Measurements from ENCODE around the gene SLC9C2.
"Not testable (repeated sequence)": the region's sequence is repeated elsewhere in the genome, so short reads cannot be mapped to it uniquely, and the experiment has no call there.

Gene SLC9C2

DNA sequence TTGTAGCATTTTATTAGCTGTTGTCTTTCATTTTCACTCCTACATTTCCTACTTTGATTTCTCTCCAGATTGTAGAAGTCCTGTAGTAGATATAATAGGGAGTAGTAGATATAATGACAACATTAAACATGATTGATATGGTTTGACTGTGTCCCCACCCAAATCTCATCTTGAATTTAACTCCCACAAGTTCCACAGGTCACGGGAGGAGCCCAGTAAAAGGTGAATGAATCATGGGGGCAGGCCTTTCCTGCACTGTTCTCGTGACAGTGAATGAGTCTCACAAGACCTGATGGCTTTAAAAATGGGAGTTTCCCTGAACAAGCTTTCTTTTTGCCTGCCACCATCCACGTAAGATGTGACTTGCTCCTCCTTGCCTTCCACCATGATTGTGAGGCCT lies 133.2 kb downstream of the SLC9C2 start:
- H3K36me3 ChIP-seq (ENCODE audit: low read length), result peaks cover 19% of the 10 kb centered on the region
- TF ChIP-seq, protein P1, sequence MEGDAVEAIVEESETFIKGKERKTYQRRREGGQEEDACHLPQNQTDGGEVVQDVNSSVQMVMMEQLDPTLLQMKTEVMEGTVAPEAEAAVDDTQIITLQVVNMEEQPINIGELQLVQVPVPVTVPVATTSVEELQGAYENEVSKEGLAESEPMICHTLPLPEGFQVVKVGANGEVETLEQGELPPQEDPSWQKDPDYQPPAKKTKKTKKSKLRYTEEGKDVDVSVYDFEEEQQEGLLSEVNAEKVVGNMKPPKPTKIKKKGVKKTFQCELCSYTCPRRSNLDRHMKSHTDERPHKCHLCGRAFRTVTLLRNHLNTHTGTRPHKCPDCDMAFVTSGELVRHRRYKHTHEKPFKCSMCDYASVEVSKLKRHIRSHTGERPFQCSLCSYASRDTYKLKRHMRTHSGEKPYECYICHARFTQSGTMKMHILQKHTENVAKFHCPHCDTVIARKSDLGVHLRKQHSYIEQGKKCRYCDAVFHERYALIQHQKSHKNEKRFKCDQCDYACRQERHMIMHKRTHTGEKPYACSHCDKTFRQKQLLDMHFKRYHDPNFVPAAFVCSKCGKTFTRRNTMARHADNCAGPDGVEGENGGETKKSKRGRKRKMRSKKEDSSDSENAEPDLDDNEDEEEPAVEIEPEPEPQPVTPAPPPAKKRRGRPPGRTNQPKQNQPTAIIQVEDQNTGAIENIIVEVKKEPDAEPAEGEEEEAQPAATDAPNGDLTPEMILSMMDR (IDR thresholded peaks at IDR 0.05; ENCODE audit: insufficient read depth, low read length, poor library complexity, severe bottlenecking), result no peak
- no peak for TF ChIP-seq EZH2phosphoT487 (conservative IDR thresholded peaks at IDR 0.05; ENCODE audit: low read length)
- peaks cover 28% of the 10 kb centered on the region; the same call in 1 of the 2 replicates for H3K9me3 ChIP-seq (ENCODE audit: insufficient read depth, low read length)
- no peak overlapping the region for H3K27ac ChIP-seq (ENCODE audit: low read depth, low read length)
- H3K9ac ChIP-seq (ENCODE audit: low read length), result no peak overlapping the region
- H2AFZ ChIP-seq (ENCODE audit: low read depth, low read length, severe bottlenecking), result no peak overlapping the region
- H3K4me3 ChIP-seq (ENCODE audit: insufficient read depth, low read length, poor library complexity, severe bottlenecking), result no peak overlapping the region
- no peaks in the 10 kb centered on the region for H3F3A ChIP-seq (ENCODE audit: insufficient read depth)
- H4K20me1 ChIP-seq (ENCODE audit: low read depth, low read length), result no peaks in the 10 kb centered on the region
- H3K79me2 ChIP-seq (ENCODE audit: insufficient read depth, low read length), result peaks cover 34% of the 10 kb centered on the region
- no peaks in the 10 kb centered on the region for H3K27me3 ChIP-seq (ENCODE audit: low read length)
- no peak overlapping the region for H3K4me2 ChIP-seq (ENCODE audit: low read depth, low read length, poor library complexity, severe bottlenecking)
- no peaks in the 10 kb centered on the region for H3K9me2 ChIP-seq (replicated peaks; ENCODE audit: insufficient read depth, low read length)

- Histone ChIP-seq H2AFZ (ENCODE audit: low read depth, low read length, severe bottlenecking) (no peak overlapping the region), H3K4me3 (ENCODE audit: insufficient read depth, low read length, poor library complexity, severe bottlenecking) (no peak overlapping the region), H3K9me3 (ENCODE audit: insufficient read depth, low read length) (peaks cover 28% of the 10 kb centered on the region; the same call in 1 of the 2 replicates), H3K9ac (ENCODE audit: low read length) (no peak overlapping the region), H4K20me1 (ENCODE audit: low read depth, low read length) (no peaks in the 10 kb centered on the region), H3K27me3 (ENCODE audit: low read length) (no peaks in the 10 kb centered on the region), H3K9me2 (replicated peaks; ENCODE audit: insufficient read depth, low read length) (no peaks in the 10 kb centered on the region), H3K36me3 (ENCODE audit: low read length) (peaks cover 19% of the 10 kb centered on the region), H3K27ac (ENCODE audit: low read depth, low read length) (no peak overlapping the region), H3K4me2 (ENCODE audit: low read depth, low read length, poor library complexity, severe bottlenecking) (no peak overlapping the region), H3F3A (ENCODE audit: insufficient read depth) (no peaks in the 10 kb centered on the region), H3K79me2 (ENCODE audit: insufficient read depth, low read length) (peaks cover 30% of the 10 kb centered on the region)
- TF ChIP-seq, protein P1 (IDR thresholded peaks at IDR 0.05; ENCODE audit: insufficient read depth, low read length, poor library complexity, severe bottlenecking), result no peak
- no peak for TF ChIP-seq EZH2phosphoT487 (conservative IDR thresholded peaks at IDR 0.05; ENCODE audit: low read length)
Measured at GRCh38 chr1:173467426-173467825, 135.4 kb downstream of the SLC9C2 start.

GRCh38 chr1:173464185-173464584 lies 138.7 kb downstream of the SLC9C2 start:
- H3K9me3 ChIP-seq (ENCODE audit: insufficient read depth, low read length); H3F3A ChIP-seq (ENCODE audit: insufficient read depth); H3K9ac ChIP-seq (ENCODE audit: low read length); H2AFZ ChIP-seq (ENCODE audit: low read depth, low read length, severe bottlenecking); H3K27me3 ChIP-seq (ENCODE audit: low read length); H3K27ac ChIP-seq (ENCODE audit: low read depth, low read length); H3K9me2 ChIP-seq (replicated peaks; ENCODE audit: insufficient read depth, low read length); H3K4me3 ChIP-seq (ENCODE audit: insufficient read depth, low read length, poor library complexity, severe bottlenecking); H4K20me1 ChIP-seq (ENCODE audit: low read depth, low read length); H3K4me2 ChIP-seq (ENCODE audit: low read depth, low read length, poor library complexity, severe bottlenecking): not testable (repeated sequence)
- peaks cover 16% of the 10 kb centered on the region for H3K36me3 ChIP-seq (ENCODE audit: low read length)
- H3K79me2 ChIP-seq (ENCODE audit: insufficient read depth, low read length), result peaks cover 30% of the 10 kb centered on the region

DNA sequence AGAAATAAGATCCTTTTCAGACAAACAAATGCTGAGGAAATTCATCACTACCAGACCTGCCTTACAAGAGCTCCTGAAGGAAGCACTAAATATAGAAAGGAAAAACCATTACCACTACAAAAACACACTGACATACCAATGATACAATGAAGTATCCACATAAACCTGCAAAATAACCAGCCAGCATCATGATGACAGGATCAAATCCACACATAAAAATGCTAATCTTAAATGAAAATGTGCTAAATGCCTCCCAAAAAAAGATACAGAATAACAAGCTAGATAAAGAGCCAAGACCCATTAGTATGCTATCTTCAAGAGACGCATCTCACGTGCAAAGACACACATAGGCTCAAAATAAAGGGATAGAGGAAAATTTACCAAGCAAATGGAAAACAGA lies 140.2 kb downstream of the SLC9C2 start:
- H4K20me1 ChIP-seq (ENCODE audit: low read depth, low read length); H3K9ac ChIP-seq (ENCODE audit: low read length); H3K4me3 ChIP-seq (ENCODE audit: insufficient read depth, low read length, poor library complexity, severe bottlenecking); H3K27me3 ChIP-seq (ENCODE audit: low read length); H3F3A ChIP-seq (ENCODE audit: insufficient read depth); H3K27ac ChIP-seq (ENCODE audit: low read depth, low read length); H3K9me2 ChIP-seq (replicated peaks; ENCODE audit: insufficient read depth, low read length); H3K4me2 ChIP-seq (ENCODE audit: low read depth, low read length, poor library complexity, severe bottlenecking); H2AFZ ChIP-seq (ENCODE audit: low read depth, low read length, severe bottlenecking); H3K9me3 ChIP-seq (ENCODE audit: insufficient read depth, low read length): not testable (repeated sequence)
- peaks cover 14% of the 10 kb centered on the region for H3K36me3 ChIP-seq (ENCODE audit: low read length)
- peaks cover 23% of the 10 kb centered on the region for H3K79me2 ChIP-seq (ENCODE audit: insufficient read depth, low read length)
